ENCODE results near the gene TLE5.

The TLE5 gene

GRCh38 chr19:3045885-3046697, 16.2 kb downstream of the TLE5 start:
- DNase-seq: no peak
- Mint-ChIP-seq H3K4me1 (peaks cover 23% of the 10 kb centered on the region), H3K27me3 (ENCODE audit: low read depth, poor library complexity) (peaks cover 84% of the 10 kb centered on the region), H3K9me3 (peaks cover 4% of the 10 kb centered on the region), H3K4me3 (no peak overlapping the region), H3K36me3 (ENCODE audit: low read depth) (no peaks in the 10 kb centered on the region), H3K27ac (no peak overlapping the region)
- no peak for TF ChIP-seq CTCF (IDR thresholded peaks at IDR 0.05)

DNA sequence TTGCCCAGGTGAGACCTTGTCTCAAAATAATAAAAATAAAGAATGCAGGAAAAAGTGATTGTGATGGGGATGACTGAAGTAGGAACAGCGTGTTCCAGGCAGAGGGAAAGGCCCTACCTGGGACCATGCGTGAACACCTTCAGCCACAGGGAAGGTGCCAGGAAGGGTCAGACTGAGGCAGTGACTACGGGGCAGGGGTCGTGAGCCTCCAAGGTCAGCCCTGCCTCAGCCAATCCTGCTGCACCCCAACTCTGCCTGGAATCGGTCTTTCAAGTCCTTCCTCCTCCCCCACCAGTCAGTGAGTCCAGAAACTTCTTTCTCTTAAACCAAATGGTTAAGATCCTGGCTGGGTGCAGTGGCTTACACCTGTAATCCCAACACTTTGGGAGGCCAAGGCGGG, 17.1 kb downstream of the TLE5 start:
- no peaks in the 10 kb centered on the region for H3K36me3 Mint-ChIP-seq (ENCODE audit: low read depth)
- peaks cover 84% of the 10 kb centered on the region for H3K27me3 Mint-ChIP-seq (ENCODE audit: low read depth, poor library complexity)
- peaks cover 23% of the 10 kb centered on the region for H3K4me1 Mint-ChIP-seq
- no peak for DNase-seq
- H3K27ac Mint-ChIP-seq: no peak overlapping the region
- no peak overlapping the region for H3K4me3 Mint-ChIP-seq
- TF ChIP-seq CTCF (IDR thresholded peaks at IDR 0.05): no peak
- peaks cover 4% of the 10 kb centered on the region for H3K9me3 Mint-ChIP-seq

GRCh38 chr19:3042621-3043267, 19.6 kb downstream of the TLE5 start:
- H3K36me3 Mint-ChIP-seq (ENCODE audit: low read depth): no peaks in the 10 kb centered on the region
- peaks cover 87% of the 10 kb centered on the region for H3K27me3 Mint-ChIP-seq (ENCODE audit: low read depth, poor library complexity)
- H3K4me1 Mint-ChIP-seq: peaks cover 17% of the 10 kb centered on the region
- DNase-seq: no peak
- TF ChIP-seq CTCF (IDR thresholded peaks at IDR 0.05): no peak
- H3K4me3 Mint-ChIP-seq: peak overlapping the region; percentile 19
- no peak overlapping the region for H3K27ac Mint-ChIP-seq
- H3K9me3 Mint-ChIP-seq: no peaks in the 10 kb centered on the region

DNA sequence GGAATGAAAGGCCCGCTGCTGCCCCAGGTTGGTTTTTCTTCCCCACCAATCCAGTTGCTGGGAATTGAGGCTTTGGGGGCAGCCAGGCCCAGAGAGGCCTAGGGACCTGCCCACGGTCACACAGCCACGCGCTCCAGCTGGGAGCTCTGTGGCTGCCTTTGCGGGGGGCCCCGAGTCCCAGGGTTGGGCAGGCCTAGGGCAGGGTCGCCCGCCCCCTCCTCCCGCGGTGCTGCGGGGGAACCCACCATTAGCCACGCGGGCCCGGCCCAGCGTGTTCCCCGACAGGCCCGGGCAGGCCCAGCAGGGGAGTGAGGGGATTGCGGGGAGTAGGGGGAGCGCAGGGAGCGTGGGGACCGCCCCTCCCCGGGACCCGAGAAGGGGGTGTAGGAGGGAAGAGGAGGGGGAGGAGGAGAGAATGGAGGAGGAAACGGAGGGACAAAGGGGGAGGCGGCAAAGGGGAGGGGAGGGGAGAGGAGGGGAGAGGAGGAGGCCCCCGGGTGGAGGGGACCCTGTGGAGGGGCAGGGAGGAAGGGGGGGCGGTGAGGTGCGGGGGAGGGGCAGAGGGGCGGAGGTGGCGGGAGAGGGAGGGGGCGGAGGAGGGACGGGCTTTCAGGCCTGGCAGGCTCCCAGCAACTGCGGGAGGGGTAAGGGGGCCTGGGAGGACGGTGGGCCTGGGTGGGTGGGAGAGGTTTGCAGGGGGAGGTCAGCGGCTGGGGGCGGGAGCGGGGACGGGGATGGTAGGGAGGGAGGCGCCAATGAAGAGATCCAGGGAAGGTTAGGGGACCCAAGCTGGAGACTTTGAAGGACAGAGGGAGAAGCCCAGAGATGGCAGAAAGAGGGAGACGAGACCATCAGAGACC, 20.3 kb downstream of the TLE5 start:
- H3K4me1 Mint-ChIP-seq: peaks cover 12% of the 10 kb centered on the region
- no peaks in the 10 kb centered on the region for H3K36me3 Mint-ChIP-seq (ENCODE audit: low read depth)
- TF ChIP-seq CTCF (IDR thresholded peaks at IDR 0.05): no peak
- H3K27me3 Mint-ChIP-seq (ENCODE audit: low read depth, poor library complexity): peaks cover 89% of the 10 kb centered on the region
- H3K9me3 Mint-ChIP-seq: no peaks in the 10 kb centered on the region
- DNase-seq: no peak
- H3K4me3 Mint-ChIP-seq: peak overlapping the region; percentile 19
- no peak overlapping the region for H3K27ac Mint-ChIP-seq

DNA sequence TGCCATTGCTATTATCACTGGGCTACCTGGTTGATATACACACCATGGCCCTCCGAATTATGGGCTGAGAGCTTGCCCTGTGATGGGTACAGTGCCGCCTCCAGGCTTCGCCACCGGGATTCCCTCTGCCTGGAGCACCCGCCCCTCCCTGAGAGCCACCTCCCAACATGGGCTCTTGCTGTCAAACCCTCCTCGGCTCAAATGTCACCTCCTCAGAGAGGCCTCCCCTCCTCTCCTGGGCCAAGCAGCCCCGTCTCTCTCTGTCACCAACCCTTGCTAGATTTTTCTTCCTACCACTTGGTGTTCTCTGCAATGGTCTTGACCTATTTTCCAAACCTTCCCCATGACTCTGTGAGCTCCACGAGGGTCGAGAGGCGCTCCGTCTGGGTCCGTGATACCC, 21.0 kb downstream of the TLE5 start:
- Mint-ChIP-seq H3K9me3 (no peaks in the 10 kb centered on the region), H3K36me3 (ENCODE audit: low read depth) (no peaks in the 10 kb centered on the region), H3K27me3 (ENCODE audit: low read depth, poor library complexity) (peaks cover 94% of the 10 kb centered on the region), H3K4me3 (peak overlapping the region; percentile 24), H3K4me1 (peaks cover 17% of the 10 kb centered on the region), H3K27ac (no peak overlapping the region)
- no peak for TF ChIP-seq CTCF (IDR thresholded peaks at IDR 0.05)
- DNase-seq: no peak

All from nephron progenitor cell (in vitro differentiated cells).